ENCODE data around the gene KDM4B. TPM values are rescaled to one million over a fixed set of nuclear protein-coding genes. Genes with fewer than 3 reads are reported as not detected.

The KDM4B gene
- total RNA-seq, 1 donor from 2014 or later: 39.0 TPM

- H3K4me1 ChIP-seq: peaks cover 59% of the 10 kb centered on the region
Measured at GRCh38 chr19:4976401-4977298, 7.7 kb downstream of the KDM4B start.

GRCh38 chr19:4977299-4978174 is 8.6 kb downstream of the KDM4B start:
- no peaks in the 10 kb centered on the region for H3K27me3 ChIP-seq
- peaks cover 54% of the 10 kb centered on the region for H3K4me1 ChIP-seq
- ATAC-seq (no peak), DNase-seq (no peak)
- intact Hi-C loops (cut with DNase I): no loop called here
- H3K27ac ChIP-seq: peak overlapping the region; percentile 89
- peak overlapping the region; percentile 21 for H3K4me3 ChIP-seq
- H3K9me3 ChIP-seq: no peaks in the 10 kb centered on the region
- H3K36me3 ChIP-seq: no peaks in the 10 kb centered on the region
- TF ChIP-seq CTCF (IDR thresholded peaks at IDR 0.05): no peak

More at GRCh38 chr19:4976401-4977298, 7.7 kb downstream of the KDM4B start:
- ATAC-seq (peak; percentile 88), DNase-seq (peak; percentile 87)
- H3K27ac ChIP-seq: peak overlapping the region; percentile 89
- peak overlapping the region; percentile 21 for H3K4me3 ChIP-seq
- H3K9me3 ChIP-seq: no peaks in the 10 kb centered on the region
- peak; percentile 61 for TF ChIP-seq CTCF (IDR thresholded peaks at IDR 0.05)
- no peaks in the 10 kb centered on the region for H3K36me3 ChIP-seq
- intact Hi-C loops (cut with DNase I): no loop called here
- no peaks in the 10 kb centered on the region for H3K27me3 ChIP-seq

- DNase-seq: no peak
- no peak overlapping the region for H3K27ac ChIP-seq
- peaks cover 51% of the 10 kb centered on the region for H3K4me1 ChIP-seq
- no peak overlapping the region for H3K4me3 ChIP-seq
- no peaks in the 10 kb centered on the region for H3K9me3 ChIP-seq
- no peaks in the 10 kb centered on the region for H3K36me3 ChIP-seq
- TF ChIP-seq CTCF (IDR thresholded peaks at IDR 0.05): no peak
- H3K27me3 ChIP-seq: no peaks in the 10 kb centered on the region
- intact Hi-C loops (cut with DNase I): no loop called here
- no peak for ATAC-seq
Measured at GRCh38 chr19:4979211-4979807, 10.4 kb downstream of the KDM4B start.

- no peaks in the 10 kb centered on the region for H3K9me3 ChIP-seq
- H3K36me3 ChIP-seq: no peaks in the 10 kb centered on the region
- DNase-seq: no peak
- H3K27me3 ChIP-seq: no peaks in the 10 kb centered on the region
- H3K4me1 ChIP-seq: peaks cover 45% of the 10 kb centered on the region
- ATAC-seq: no peak
- no peak for TF ChIP-seq CTCF (IDR thresholded peaks at IDR 0.05)
- intact Hi-C loops (cut with DNase I): no loop called here
- H3K27ac ChIP-seq: no peak overlapping the region
- H3K4me3 ChIP-seq: no peak overlapping the region
Measured at GRCh38 chr19:4980067-4980466, 11.2 kb downstream of the KDM4B start.

DNA sequence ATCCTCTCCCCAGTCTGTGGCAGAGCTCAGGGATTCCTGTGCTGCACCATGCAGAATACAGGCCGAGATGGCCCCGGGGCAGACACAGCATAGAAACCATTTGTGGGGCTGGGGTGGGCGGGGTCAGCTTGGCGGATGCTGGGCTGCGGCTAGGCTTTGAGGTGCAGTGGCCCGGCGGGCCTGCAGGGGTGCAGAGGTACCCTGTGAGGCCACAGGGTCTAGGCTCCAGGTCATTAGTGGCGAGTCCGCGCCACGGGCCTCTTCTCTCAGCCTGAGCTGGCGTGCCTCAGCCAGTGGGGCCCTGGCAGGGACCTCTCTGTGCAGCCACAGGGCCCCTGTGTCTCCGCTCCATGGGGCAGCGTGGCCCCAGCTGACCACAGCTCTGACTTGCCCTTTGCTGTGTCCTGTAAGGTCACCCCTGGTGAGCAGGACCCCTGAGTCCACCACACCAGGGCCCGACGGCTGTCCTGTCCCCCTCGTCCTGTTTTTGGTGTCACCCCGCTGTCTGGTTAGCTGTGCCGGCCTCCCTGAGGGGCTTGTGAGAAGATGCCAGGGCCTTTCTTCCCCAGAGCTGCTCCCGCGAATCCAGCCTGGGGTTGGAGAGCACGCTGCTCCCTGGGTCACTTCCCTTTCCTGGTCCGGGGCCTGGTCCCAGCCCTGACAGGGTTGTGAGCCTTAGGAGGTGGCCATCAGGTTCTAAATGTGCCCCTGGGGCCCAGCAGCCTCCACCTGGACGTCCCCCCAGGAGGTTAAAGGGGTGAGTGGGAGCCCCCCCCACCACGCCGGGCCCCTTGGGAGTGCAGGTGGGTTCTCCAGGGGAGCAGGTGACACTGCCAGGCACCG is 12.1 kb downstream of the KDM4B start:
- ATAC-seq: no peak
- no peak for TF ChIP-seq CTCF (IDR thresholded peaks at IDR 0.05)
- H3K9me3 ChIP-seq: no peaks in the 10 kb centered on the region
- DNase-seq: no peak
- H3K27me3 ChIP-seq: no peaks in the 10 kb centered on the region
- H3K27ac ChIP-seq: no peak overlapping the region
- intact Hi-C loops (cut with DNase I): no loop called here
- H3K4me1 ChIP-seq: peaks cover 35% of the 10 kb centered on the region
- H3K36me3 ChIP-seq: no peaks in the 10 kb centered on the region
- H3K4me3 ChIP-seq: no peak overlapping the region

Measured in upper lobe of right lung (tissue), 1 donor.